Psoas muscle (tissue), 8 donors: Measurements from ENCODE around the gene NUP88. TPM values are rescaled to one million over a fixed set of nuclear protein-coding genes. Genes with fewer than 3 reads are reported as not detected.
A peak's percentile ranks its signal among the peaks of the same experiment; 100 is the strongest.

Source experiments
- ATAC-seq, 4 donors: fragments of 200-7000 bp; cut with Tn5 transposase; one replicate each; pipeline ENCODE4 v1.9.1; 2020; ENCODE audit warnings: moderate library complexity in 3 of 4, mild to moderate bottlenecking in 2 of 4
- DNase-seq, 2 donors: peaks; one replicate each; pipeline ENCODE4 v3.0.0-alpha.2; 2020
- H3K27ac ChIP-seq: fragments of 200-600 bp; one replicate; pipeline ENCODE4 v1.8.0; 2022
- H3K27me3 ChIP-seq, 3 donors: fragments of 200-600 bp in 1 of 3; one replicate each; pipeline versions ENCODE4 v1.6.1 to v1.8.0; 2013 to 2022; ENCODE audit warnings: low read length in 2 of 3, mild to moderate bottlenecking in 2 of 3, moderate library complexity in 1 of 3; ENCODE audit not compliant: insufficient read depth in 3 of 3
- H3K36me3 ChIP-seq, 2 donors: fragments of 200-600 bp in 1 of 2; one replicate each; pipeline versions ENCODE4 v1.6.1 to v1.8.0; 2013 to 2022; ENCODE audit warnings: low read depth in 1 of 2, mild to moderate bottlenecking in 1 of 2, moderate library complexity in 1 of 2; ENCODE audit not compliant: insufficient read depth in 1 of 2
- H3K4me1 ChIP-seq: fragments of 200-600 bp; one replicate; pipeline ENCODE4 v1.8.0; 2022
- H3K4me3 ChIP-seq: fragments of 200-600 bp; one replicate; pipeline ENCODE4 v1.8.0; 2022; ENCODE audit warnings: mild to moderate bottlenecking
- H3K9me3 ChIP-seq: fragments of 200-600 bp; one replicate; pipeline ENCODE4 v1.8.0; 2022
- CTCF ChIP-seq: fragments of 200-600 bp; IDR thresholded peaks from one replicate; pipeline ENCODE4 v1.8.0; 2022; ENCODE audit warnings: antibody characterized with exemption
- WGBS, 3 donors: extraction: QIAGEN DNeasy Blood & Tissue Kit; methylation state at CpG; one replicate each; pipeline versions ENCODE4 v1.1.6 to v1.1.7; 2013; 5-methylcytosine and 5-hydroxymethylcytosine counted together
- intact Hi-C, 2 donors: fragments of 100-400 bp; cut with DNase I; formaldehyde crosslinking; loops; one replicate each; pipeline versions ENCODE4 v1.11.0 to v1.14.2; 2022
- polyA plus RNA-seq, 3 donors: library from polyadenylated mRNA; stranded (reverse); fragments of 200-250 nt; gene quantifications; one replicate each; pipeline ENCODE4 v1.2.3, GENCODE V29; 2013
- total RNA-seq, 4 donors: library from RNA; stranded (reverse); fragmentation: NEBNext Ultra II Directional in 2 of 4; extraction: Animal tissue kit (Norgen Biotek cat#: 25700) in 2 of 4; gene quantifications; one replicate each; pipeline versions ENCODE4 v1.2.1 to v1.2.4, GENCODE V29; 2021 to 2023
- donor health status: healthy with polysubstance abuse.
- donor health status: DM: no; HTN: no; CAD: no; lungs with moderate emphysema.
- donor health status: Bipolar disorder and iron deficiency.
- donor health status: healthy.
- donor health status: DM: yes; HTN: yes; CAD: no.
- donor health status: DM: no; HTN: no; CAD: no.
- donor health status: DM: no; HTN: no; CAD: no.
- donor health status: DM: yes; HTN: yes; CAD: no.

NUP88 gene
- total and polyA plus RNA-seq, 7 donors = 54.4 to 106 (median 82.6) TPM

- H3K27ac ChIP-seq = no peak overlapping the region
- intact Hi-C loops = no loop called here
- no peaks in the 10 kb centered on the region for H3K27me3 ChIP-seq
- peaks cover 11 to 88% of the 10 kb centered on the region in 2 donors for H3K36me3 ChIP-seq
- H3K9me3 ChIP-seq = no peaks in the 10 kb centered on the region
- peaks cover 7% of the 10 kb centered on the region for H3K4me1 ChIP-seq
- no peak for ATAC-seq
- no peak overlapping the region for H3K4me3 ChIP-seq
- no peak for DNase-seq
- no peak for TF ChIP-seq CTCF
- WGBS, 3 donors = 92 to 96% (median 93%) methylated on average over 1 of the region's 1 CpG
These were observed 5.4 kb upstream of the NUP88 start for GRCh38 chr17:5424909-5425308.

- Histone ChIP-seq H3K9me3 (no peaks in the 10 kb centered on the region), H3K4me1 (peaks cover 15% of the 10 kb centered on the region), H3K27me3 (no peaks in the 10 kb centered on the region), H3K4me3 (no peak overlapping the region), H3K36me3 (peaks cover 11 to 67% of the 10 kb centered on the region in 2 donors), H3K27ac (no peak overlapping the region)
- ATAC-seq (no peak), DNase-seq (no peak)
- 93 to 98% (median 95%) methylated on average over 2 of the region's 2 CpGs for WGBS, 3 donors
- no peak for TF ChIP-seq CTCF
- intact Hi-C loops = no loop called here
These were observed 3.0 kb upstream of the NUP88 start for GRCh38 chr17:5422505-5422904.

GRCh38 chr17:5419959-5420653 lies 644 bp upstream of the NUP88 start, which contains the start of gene RPAIN:
Gene RPAIN, plus strand, starts transcription at chr17:5420182. Its CDS starts 29 bp downstream, at chr17:5420211.
- H3K4me1 ChIP-seq = peaks cover 28% of the 10 kb centered on the region
- intact Hi-C loops = no loop called here

GRCh38 chr17:5418858-5419355 lies 555 bp downstream of the NUP88 start:
- intact Hi-C loops = no loop called here
- H3K36me3 ChIP-seq = peaks cover 11 to 67% of the 10 kb centered on the region in 2 donors
- ATAC-seq = peak; percentile 13 to 59 (median 48)

More at GRCh38 chr17:5419959-5420653, 644 bp upstream of the NUP88 start, which contains the start of gene RPAIN:
- H3K9me3 ChIP-seq = no peaks in the 10 kb centered on the region
- ATAC-seq (peak; percentile 84 to 89 (median 86)), DNase-seq (peak; percentile 89 to 94)
- peak within 1 kb of the TSS; percentile 88 for H3K4me3 ChIP-seq
- peak within 1 kb of the TSS; percentile 99 for H3K27ac ChIP-seq
- no peak for TF ChIP-seq CTCF
- 0% methylated on average over 41 of the region's 41 CpGs for WGBS, 3 donors
- H3K36me3 ChIP-seq = peaks cover 11 to 67% of the 10 kb centered on the region in 2 donors
- H3K27me3 ChIP-seq = no peaks in the 10 kb centered on the region

More at GRCh38 chr17:5418858-5419355, 555 bp downstream of the NUP88 start:
- no peak for DNase-seq
- TF ChIP-seq CTCF = no peak
- no peaks in the 10 kb centered on the region for H3K27me3 ChIP-seq
- peak overlapping the region; percentile 88 for H3K4me3 ChIP-seq
- 0 to 1% (median 0%) methylated on average over 26 of the region's 26 CpGs for WGBS, 3 donors
- H3K9me3 ChIP-seq = no peaks in the 10 kb centered on the region
- H3K27ac ChIP-seq = peak overlapping the region; percentile 99
- H3K4me1 ChIP-seq = peaks cover 35% of the 10 kb centered on the region
